HCT116 (cell line): ENCODE measurements around the gene ATG16L2.

Source experiments
- EZH2 ChIP-seq: fragments of 200-600 bp; sonication (generic); IDR thresholded peaks from 2 replicates; pipeline ENCODE4 v1.6.1; 2017; ENCODE audit warnings: antibody characterized with exemption, mixed run types
- POLR2A ChIP-seq: IDR thresholded peaks from 2 replicates; pipeline ENCODE4 v1.7.0; 2011; ENCODE audit warnings: borderline replicate concordance; ENCODE audit not compliant: insufficient read depth, insufficient read length; ENCODE audit errors: extremely low read depth
- REST ChIP-seq: IDR thresholded peaks from 2 replicates; pipeline ENCODE4 v1.6.1; 2012; ENCODE audit warnings: low read depth
- YY1 ChIP-seq: IDR thresholded peaks from 2 replicates; pipeline ENCODE4 v1.6.1; 2011; ENCODE audit warnings: low read length, low read depth, moderate library complexity, mild to moderate bottlenecking; ENCODE audit not compliant: insufficient replicate concordance; ENCODE audit errors: extremely low read depth
- TF ChIP-seq, protein P1 (sequence below), 3 experiments: fragments of 200-600 bp in 1 of 3; sonication (generic) in 1 of 3; IDR thresholded peaks in 2 of 3; conservative IDR thresholded peaks in 1 of 3; 2 replicates each; pipeline ENCODE4 v1.5.1; 2012 to 2017; ENCODE audit warnings: low read depth in 2 of 3, low read length in 2 of 3, antibody characterized with exemption in 1 of 3, borderline replicate concordance in 1 of 3, control low read depth in 1 of 3, mild to moderate bottlenecking in 1 of 3, mixed read lengths in 1 of 3, mixed run types in 1 of 3, moderate library complexity in 1 of 3; ENCODE audit not compliant: insufficient read depth in 1 of 3
- TF ChIP-seq, protein P2 (sequence below): IDR thresholded peaks from 2 replicates; pipeline ENCODE4 v1.6.1; 2012

DNA sequence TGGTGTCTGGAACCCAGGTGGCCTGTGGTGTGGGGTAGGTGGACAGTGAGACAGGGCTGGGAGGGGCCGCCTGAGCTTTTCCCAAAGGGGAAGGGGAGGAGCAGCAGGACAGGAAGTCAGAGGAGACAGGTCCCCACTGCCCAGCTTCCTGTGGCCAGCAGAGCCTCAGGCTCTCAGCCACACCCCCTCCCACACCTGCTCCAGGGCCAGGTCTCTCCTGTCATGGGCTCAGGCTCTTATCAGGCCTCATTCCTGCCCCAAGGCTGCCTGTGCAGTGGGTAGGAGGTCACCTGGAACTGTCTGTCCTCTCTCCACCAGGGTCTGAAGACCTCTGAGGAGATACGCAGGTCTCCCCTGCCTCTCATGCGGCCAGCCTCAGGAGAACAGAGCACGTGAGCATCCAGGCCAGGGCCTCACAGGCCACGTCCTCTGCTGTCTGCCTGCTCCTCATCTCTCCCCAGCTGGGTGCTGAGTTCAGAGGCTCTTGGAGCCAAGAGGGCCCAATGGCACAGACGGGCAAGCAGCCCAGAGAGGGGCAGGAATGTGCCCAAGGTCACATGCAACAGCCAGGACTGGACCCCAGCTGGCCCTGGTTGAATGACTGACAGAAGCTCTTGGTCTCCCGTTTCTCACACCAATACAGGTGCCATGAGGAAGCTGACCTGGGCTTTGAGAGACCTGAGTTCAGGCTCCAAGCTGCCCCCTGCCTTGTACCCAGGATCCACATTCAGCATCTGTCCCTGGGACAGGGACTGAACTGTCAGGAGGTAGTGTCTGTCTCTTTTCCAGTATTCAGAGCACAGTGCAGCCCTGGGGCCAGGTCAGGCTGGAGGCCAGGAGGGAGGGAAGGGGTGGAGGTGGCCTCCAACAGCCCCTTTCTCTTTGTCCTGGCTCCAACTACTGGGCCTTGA is 37.1 kb upstream of the ATG16L2 start:
- TF ChIP-seq, protein P1, sequence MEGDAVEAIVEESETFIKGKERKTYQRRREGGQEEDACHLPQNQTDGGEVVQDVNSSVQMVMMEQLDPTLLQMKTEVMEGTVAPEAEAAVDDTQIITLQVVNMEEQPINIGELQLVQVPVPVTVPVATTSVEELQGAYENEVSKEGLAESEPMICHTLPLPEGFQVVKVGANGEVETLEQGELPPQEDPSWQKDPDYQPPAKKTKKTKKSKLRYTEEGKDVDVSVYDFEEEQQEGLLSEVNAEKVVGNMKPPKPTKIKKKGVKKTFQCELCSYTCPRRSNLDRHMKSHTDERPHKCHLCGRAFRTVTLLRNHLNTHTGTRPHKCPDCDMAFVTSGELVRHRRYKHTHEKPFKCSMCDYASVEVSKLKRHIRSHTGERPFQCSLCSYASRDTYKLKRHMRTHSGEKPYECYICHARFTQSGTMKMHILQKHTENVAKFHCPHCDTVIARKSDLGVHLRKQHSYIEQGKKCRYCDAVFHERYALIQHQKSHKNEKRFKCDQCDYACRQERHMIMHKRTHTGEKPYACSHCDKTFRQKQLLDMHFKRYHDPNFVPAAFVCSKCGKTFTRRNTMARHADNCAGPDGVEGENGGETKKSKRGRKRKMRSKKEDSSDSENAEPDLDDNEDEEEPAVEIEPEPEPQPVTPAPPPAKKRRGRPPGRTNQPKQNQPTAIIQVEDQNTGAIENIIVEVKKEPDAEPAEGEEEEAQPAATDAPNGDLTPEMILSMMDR (IDR thresholded peaks at IDR 0.05 in 2 of 3, conservative IDR thresholded peaks at IDR 0.05 in 1 of 3; ENCODE audit: borderline replicate concordance in 1 of 3, insufficient read depth in 1 of 3, low read depth in 2 of 3, low read length in 2 of 3) = no peak
- no peak for TF ChIP-seq REST
- TF ChIP-seq, protein P2, sequence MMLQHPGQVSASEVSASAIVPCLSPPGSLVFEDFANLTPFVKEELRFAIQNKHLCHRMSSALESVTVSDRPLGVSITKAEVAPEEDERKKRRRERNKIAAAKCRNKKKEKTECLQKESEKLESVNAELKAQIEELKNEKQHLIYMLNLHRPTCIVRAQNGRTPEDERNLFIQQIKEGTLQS = no peak
- no peak for TF ChIP-seq YY1
- TF ChIP-seq POLR2A = no peak
- TF ChIP-seq EZH2 = no peak
